GM19238 (cell line): ENCODE data around the gene GMEB1.
"Not testable (repeated sequence)": the region's sequence is repeated elsewhere in the genome, so short reads cannot be mapped to it uniquely, and the experiment has no call there.

ENCODE experiments used
- DNase-seq: peaks from one replicate; pipeline ENCODE4 v3.0.0; 2011; ENCODE audit warnings: low spot score; ENCODE audit not compliant: insufficient read length

The GMEB1 gene

GRCh38 chr1:28668191-28668955 is at the start of gene GMEB1:
Gene GMEB1, plus strand, starts transcription at chr1:28668784. Its CDS starts 14,829 bp downstream, at chr1:28683613.
- DNase-seq = peak; percentile 88

- no peak for DNase-seq
These were observed 36.9 kb upstream of the GMEB1 start for GRCh38 chr1:28631713-28632112.

GRCh38 chr1:28632560-28632959 is 36.0 kb upstream of the GMEB1 start:
- DNase-seq = no peak

- DNase-seq = no peak
These were observed 27.8 kb upstream of the GMEB1 start for GRCh38 chr1:28640766-28641165.

GRCh38 chr1:28642056-28642846 is 26.3 kb upstream of the GMEB1 start:
- peak; percentile 19 for DNase-seq

- peak; percentile 72 for DNase-seq
These were observed 25.5 kb upstream of the GMEB1 start, which contains the start of gene TAF12 for GRCh38 chr1:28642847-28643635. Gene TAF12, minus strand, starts transcription at chr1:28643067. Its CDS starts 20,986 bp downstream, at chr1:28622081.

GRCh38 chr1:28644494-28644893 is 24.1 kb upstream of the GMEB1 start:
- no peak for DNase-seq

GRCh38 chr1:28645406-28645805 is 23.2 kb upstream of the GMEB1 start:
- not testable (repeated sequence) for DNase-seq

GRCh38 chr1:28646040-28646439 is 22.5 kb upstream of the GMEB1 start:
- no peak for DNase-seq

GRCh38 chr1:28648008-28648473 is 20.5 kb upstream of the GMEB1 start:
- peak; percentile 69 for DNase-seq

GRCh38 chr1:28648474-28649198 is 19.9 kb upstream of the GMEB1 start, which contains the start of gene RNU11:
Gene RNU11, plus strand, starts transcription at chr1:28648600.
- peak; percentile 41 for DNase-seq

GRCh38 chr1:28653063-28653462 is 15.5 kb upstream of the GMEB1 start:
- not testable (repeated sequence) for DNase-seq

- not testable (repeated sequence) for DNase-seq
These were observed 14.7 kb upstream of the GMEB1 start for GRCh38 chr1:28653870-28654269.

GRCh38 chr1:28655448-28656311 is 12.9 kb upstream of the GMEB1 start:
- DNase-seq = not testable (repeated sequence)

GRCh38 chr1:28656335-28656734 is 12.2 kb upstream of the GMEB1 start:
- no peak for DNase-seq

- DNase-seq = no peak
These were observed 4.6 kb upstream of the GMEB1 start for GRCh38 chr1:28663871-28664470.

GRCh38 chr1:28666806-28667205 is 1.8 kb upstream of the GMEB1 start:
- no peak for DNase-seq

GRCh38 chr1:28668956-28669723 is 556 bp downstream of the GMEB1 start:
- DNase-seq = peak; percentile 86
